IMR-90 (cell line): ENCODE results near the gene SLC35E4. TPM values are rescaled to one million over a fixed set of nuclear protein-coding genes. Genes with fewer than 3 reads are reported as not detected.

Source experiments
- ATAC-seq: fragments of 200-7000 bp; cut with Tn5 transposase; 2 replicates; pipeline ENCODE4 v1.9.1; 2020; ENCODE audit warnings: low read depth, mild to moderate bottlenecking, moderate library complexity
- BruUV-seq: library from RNA; stranded (reverse); fragments of 400-500 nt; replicated peaks from 2 replicates; lab custom pipeline; 2021; lab: Mats Ljungman, UMichigan
- CTCF ChIA-PET: fragments of 300-600 bp; formaldehyde crosslinking; extraction: SDS; loops from one replicate; lab custom pipeline; 2021; ENCODE audit warnings: antibody characterized with exemption; lab: Yijun Ruan, JAX
- POLR2A ChIA-PET: fragments of 300-600 bp; sonication (Branson Sonifier 250); formaldehyde crosslinking; loops from one replicate; lab custom pipeline; 2022; ENCODE audit warnings: antibody characterized with exemption; ENCODE audit not compliant: unreplicated experiment; lab: Charles Lee
- DNase-seq: peaks from one replicate; pipeline ENCODE4 v3.0.0; 2013
- H2AFZ ChIP-seq: replicated peaks from 2 replicates; pipeline ENCODE3; 2013; ENCODE audit warnings: low read length, mild to moderate bottlenecking; ENCODE audit not compliant: poor library complexity
- H2AK5ac ChIP-seq: 2 replicates; pipeline ENCODE4 v1.6.1; 2013; ENCODE audit warnings: low read depth, low read length, inconsistent platforms
- H2AK9ac ChIP-seq: replicated peaks from 2 replicates; pipeline ENCODE3; 2013; ENCODE audit warnings: mild to moderate bottlenecking, low read depth, low read length, moderate library complexity; ENCODE audit not compliant: poor library complexity
- H2BK120ac ChIP-seq: 2 replicates; pipeline ENCODE4 v1.6.1; 2013; ENCODE audit warnings: low read depth, low read length, inconsistent platforms
- H2BK15ac ChIP-seq: 3 replicates; pipeline ENCODE4 v1.6.1; 2013; ENCODE audit warnings: low read depth, low read length, inconsistent platforms
- H2BK20ac ChIP-seq: 2 replicates; pipeline ENCODE4 v1.6.1; 2013; ENCODE audit warnings: low read depth, mild to moderate bottlenecking, inconsistent platforms, low read length, moderate library complexity
- H2BK5ac ChIP-seq: 2 replicates; pipeline ENCODE4 v1.6.1; 2013; ENCODE audit warnings: mild to moderate bottlenecking, low read depth, low read length, inconsistent platforms; ENCODE audit not compliant: poor library complexity, severe bottlenecking
- H3K14ac ChIP-seq: replicated peaks from 2 replicates; pipeline ENCODE4 v1.6.1; 2013; ENCODE audit warnings: low read depth, low read length, inconsistent platforms
- H3K18ac ChIP-seq: 2 replicates; pipeline ENCODE4 v1.6.1; 2013; ENCODE audit warnings: low read depth, low read length, control low read depth
- H3K23ac ChIP-seq: 2 replicates; pipeline ENCODE4 v1.6.1; 2013; ENCODE audit warnings: low read depth, low read length, inconsistent platforms
- H3K27ac ChIP-seq: 2 replicates; pipeline ENCODE4 v1.5.1; 2013; ENCODE audit warnings: mild to moderate bottlenecking, control low read depth, low read length; ENCODE audit not compliant: insufficient read depth
- H3K27me3 ChIP-seq: 2 replicates; pipeline ENCODE4 v1.6.1; 2013; ENCODE audit warnings: low read length; ENCODE audit not compliant: control insufficient read depth, insufficient read depth
- H3K36me3 ChIP-seq: 2 replicates; pipeline ENCODE4 v1.6.1; 2013; ENCODE audit warnings: low read length, mixed read lengths; ENCODE audit not compliant: control insufficient read depth, insufficient read depth
- H3K4ac ChIP-seq: 2 replicates; pipeline ENCODE4 v1.6.1; 2013; ENCODE audit warnings: low read depth, low read length, inconsistent platforms
- H3K4me1 ChIP-seq: 2 replicates; pipeline ENCODE4 v1.6.1; 2013; ENCODE audit warnings: low read length, mixed read lengths; ENCODE audit not compliant: control insufficient read depth, insufficient read depth
- H3K4me2 ChIP-seq: 2 replicates; pipeline ENCODE4 v1.6.1; 2013; ENCODE audit warnings: low read depth, mild to moderate bottlenecking, control low read depth, low read length, moderate library complexity
- H3K4me3 ChIP-seq: 2 replicates; pipeline ENCODE4 v1.5.1; 2013; ENCODE audit warnings: low read depth, mild to moderate bottlenecking, control low read depth, low read length, moderate library complexity; ENCODE audit not compliant: insufficient read depth
- H3K56ac ChIP-seq: 2 replicates; pipeline ENCODE4 v1.6.1; 2013; ENCODE audit warnings: low read length, inconsistent platforms; ENCODE audit not compliant: insufficient read depth; ENCODE audit errors: extremely low read depth
- H3K79me1 ChIP-seq, 2 experiments: 2 replicates each; pipeline ENCODE4 v1.6.1; 2013; ENCODE audit warnings: low read length in 2 of 2, inconsistent platforms in 1 of 2, low read depth in 1 of 2
- H3K9ac ChIP-seq: 2 replicates; pipeline ENCODE4 v1.6.1; 2013; ENCODE audit warnings: low read depth, low read length, control low read depth
- H3K9me1 ChIP-seq: 2 replicates; pipeline ENCODE4 v1.6.1; 2013; ENCODE audit warnings: low read length, inconsistent platforms; ENCODE audit not compliant: insufficient read depth
- H3K9me3 ChIP-seq: 2 replicates; pipeline ENCODE4 v1.6.1; 2013; ENCODE audit warnings: low read length; ENCODE audit not compliant: control insufficient read depth, insufficient read depth
- H4K20me1 ChIP-seq: 2 replicates; pipeline ENCODE4 v1.6.1; 2013; ENCODE audit warnings: low read length, inconsistent platforms; ENCODE audit not compliant: insufficient read depth
- H4K5ac ChIP-seq: 2 replicates; pipeline ENCODE4 v1.6.1; 2013; ENCODE audit warnings: mild to moderate bottlenecking, low read depth, low read length, control low read depth
- H4K8ac ChIP-seq, 2 experiments: 2 replicates each; pipeline ENCODE4 v1.6.1; 2013; ENCODE audit warnings: low read depth in 2 of 2, low read length in 2 of 2, control low read depth in 1 of 2, inconsistent platforms in 1 of 2
- H4K91ac ChIP-seq: 2 replicates; pipeline ENCODE4 v1.6.1; 2013; ENCODE audit warnings: low read depth, low read length, inconsistent platforms; ENCODE audit not compliant: insufficient read depth
- CHD1 ChIP-seq: IDR thresholded peaks from 2 replicates; pipeline ENCODE4 v1.6.1; 2012; ENCODE audit warnings: low read depth, low read length, improper control_type of control experiment
- CTCF ChIP-seq: conservative IDR thresholded peaks from 2 replicates; pipeline ENCODE4 v1.5.1; 2012; ENCODE audit warnings: mild to moderate bottlenecking, low read depth, low read length, improper control_type of control experiment
- ELK1 ChIP-seq: fragments of 150-350 bp; IDR thresholded peaks from 2 replicates; pipeline ENCODE4 v1.6.1; 2016; ENCODE audit warnings: low read depth, mild to moderate bottlenecking, low read length, moderate library complexity, borderline replicate concordance
- FOS ChIP-seq: fragments of 150-350 bp; IDR thresholded peaks from 2 replicates; pipeline ENCODE4 v1.6.1; 2016; ENCODE audit warnings: low read depth, low read length
- MAZ ChIP-seq: IDR thresholded peaks from 2 replicates; pipeline ENCODE4 v1.6.1; 2012; ENCODE audit warnings: low read depth, mild to moderate bottlenecking, low read length, improper control_type of control experiment, moderate library complexity, borderline replicate concordance
- MXI1 ChIP-seq: IDR thresholded peaks from 2 replicates; pipeline ENCODE4 v1.6.1; 2012; ENCODE audit warnings: low read depth, mild to moderate bottlenecking, low read length, moderate library complexity, borderline replicate concordance
- NFE2L2 ChIP-seq: fragments of 150-350 bp; IDR thresholded peaks from 2 replicates; pipeline ENCODE4 v1.6.1; 2016; ENCODE audit warnings: low read depth, mild to moderate bottlenecking, low read length
- RCOR1 ChIP-seq: IDR thresholded peaks from 2 replicates; pipeline ENCODE4 v1.6.1; 2012; ENCODE audit warnings: mild to moderate bottlenecking, low read length, improper control_type of control experiment; ENCODE audit not compliant: insufficient replicate concordance
- USF2 ChIP-seq: fragments of 150-350 bp; IDR thresholded peaks from 2 replicates; pipeline ENCODE4 v1.6.1; 2017; ENCODE audit warnings: mild to moderate bottlenecking, antibody characterized with exemption, low read length, low read depth
- WGBS, 2 experiments: methylation state at CpG; one replicate each; pipeline versions ENCODE4 v1.1.5 to v1.1.7; 2013; ENCODE audit warnings: missing lambda C conversion rate in 2 of 2; ENCODE audit not compliant: insufficient read length in 1 of 2; ENCODE audit errors: extremely low coverage in 2 of 2; 5-methylcytosine and 5-hydroxymethylcytosine counted together
- dilution Hi-C: fragments of 300-500 bp; cut with HindIII; formaldehyde crosslinking; loops from one replicate; pipeline ENCODE4 v1.14.3; 2018; ENCODE audit warnings: low sequenced_read_pairs; ENCODE audit not compliant: unreplicated experiment
- in situ Hi-C: fragments of 300-500 bp; cut with MboI; formaldehyde crosslinking; loops from 3 replicates; pipeline ENCODE4 v1.14.3; 2019; ENCODE audit warnings: low sequenced_read_pairs, inconsistent platforms, mixed read lengths
- intact Hi-C: fragments of 100-400 bp; cut with micrococcal nuclease; formaldehyde crosslinking; loops from 2 replicates; pipeline ENCODE4 v1.10.0; 2022
- polyA plus RNA-seq, 3 experiments: library from polyadenylated mRNA; depleted of rRNA; stranded (reverse); fragments of >200 nt; gene quantifications; 2 replicates each; pipeline ENCODE4 v1.2.3, GENCODE V29; 2012; ENCODE audit warnings: low replicate concordance in 1 of 3
- total RNA-seq: library from RNA; depleted of rRNA; stranded (reverse); fragments of >200 nt; gene quantifications from 2 replicates; pipeline ENCODE4 v1.2.3, GENCODE V29; 2012

SLC35E4 gene
- total and polyA plus RNA-seq, 2 of the 4 experiments (the other 2 are of a cell fraction) = 5.7 to 6.8 TPM

- no peaks in the 10 kb centered on the region for H3K9me3 ChIP-seq
Measured at GRCh38 chr22:30636226-30637077, 871 bp downstream of the SLC35E4 start.

More at GRCh38 chr22:30636226-30637077, 871 bp downstream of the SLC35E4 start:
- Histone ChIP-seq H3K56ac (no peak overlapping the region; the same call in 1 of the 2 replicates), H3K23ac (peak overlapping the region; percentile 98), H4K8ac (peak overlapping the region; percentile 26 to 84; a peak in 3 of 4 replicates), H2AK5ac (peak overlapping the region; percentile 89), H3K27ac (peak overlapping the region; percentile 31; the same call in 1 of the 2 replicates), H2AFZ (peak overlapping the region; percentile 96), H3K79me1 (peaks cover 23 to 34% of the 10 kb centered on the region in 2 experiments), H3K27me3 (no peaks in the 10 kb centered on the region), H2BK15ac (no peak overlapping the region), H4K20me1 (no peaks in the 10 kb centered on the region), H3K9me1 (peaks cover 14% of the 10 kb centered on the region), H3K36me3 (no peaks in the 10 kb centered on the region), H3K18ac (0 out of 2 replicates have a peak overlapping the region, but pooled peaks have one; percentile 10), H3K4ac (peak overlapping the region; percentile 77), H2BK120ac (peak overlapping the region; percentile 69; the same call in 1 of the 2 replicates), H3K4me3 (peak overlapping the region; percentile 62), H2AK9ac (peak overlapping the region; percentile 94), H3K4me1 (peaks cover 21% of the 10 kb centered on the region), H3K9ac (peak overlapping the region; percentile 61), H2BK5ac (peak overlapping the region; percentile 66), H4K91ac (peak overlapping the region; percentile 58; the same call in 1 of the 2 replicates), H3K4me2 (peak overlapping the region; percentile 98), H4K5ac (peak overlapping the region; percentile 37; the same call in 1 of the 2 replicates), H3K14ac (peak overlapping the region; percentile 97), H2BK20ac (no peak overlapping the region)
- intact Hi-C loops (no loop called here), in situ Hi-C loops (loop anchor here (10.0 kb wide), 1 partner anchor 288 kb away; no protein-coding TSS in a partner anchor), dilution Hi-C loops (no loop called here)
- TF ChIP-seq CTCF = no peak
- TF ChIP-seq USF2 = no peak
- no peak for TF ChIP-seq CHD1
- no peak for TF ChIP-seq MAZ
- TF ChIP-seq NFE2L2 = no peak
- TF ChIP-seq RCOR1 = no peak
- TF ChIP-seq MXI1 = no peak
- no peak for TF ChIP-seq ELK1
- TF ChIP-seq FOS = no peak
- WGBS, 2 experiments = 47% methylated on average over 23 of the region's 45 CpGs; no CpG with 5 or more reads in 1 of the 2 experiments
- no TSS peak for BruUV-seq
- CTCF ChIA-PET = interaction anchor here (0.5 to 3.9 kb wide), 2 partner anchors 119 to 283 kb away, joined by 3 to 45 read pairs; no protein-coding TSS in a partner anchor
- DNase-seq (no peak), ATAC-seq (no peak)
- POLR2A ChIA-PET = no interaction called here
